ENCODE measurements around the gene CHMP1B.

The CHMP1B gene

GRCh38 chr18:11839556-11839955 lies 11.7 kb upstream of the CHMP1B start:
- Histone ChIP-seq H3K9me3 (replicated peaks; ENCODE audit: insufficient read depth, low read length) (no peaks in the 10 kb centered on the region), H4K20me1 (ENCODE audit: insufficient read depth, low read length) (no peaks in the 10 kb centered on the region), H3F3A (ENCODE audit: insufficient read depth, low read length) (no peaks in the 10 kb centered on the region), H3K4me1 (ENCODE audit: low read length) (no peaks in the 10 kb centered on the region), H3K27ac (ENCODE audit: low read length) (no peak overlapping the region), H2AFZ (ENCODE audit: low read length) (no peak overlapping the region), H3K79me2 (ENCODE audit: low read length) (no peaks in the 10 kb centered on the region), H3K9ac (ENCODE audit: low read length) (no peak overlapping the region), H3K36me3 (replicated peaks; ENCODE audit: insufficient read depth, low read length) (no peaks in the 10 kb centered on the region), H3K27me3 (replicated peaks; ENCODE audit: insufficient read depth, low read length) (no peaks in the 10 kb centered on the region), H3K4me3 (ENCODE audit: low read length) (no peak overlapping the region), H3K4me2 (ENCODE audit: low read depth, low read length) (no peak overlapping the region), H3K9me2 (replicated peaks; ENCODE audit: insufficient read depth, low read length) (no peaks in the 10 kb centered on the region)
- no peak for TF ChIP-seq CTCF (IDR thresholded peaks at IDR 0.05; ENCODE audit: low read length)
- no peak for TF ChIP-seq EZH2 (optimal IDR thresholded peaks at IDR 0.05; ENCODE audit: low read depth, low read length)
- TF ChIP-seq EZH2phosphoT487 (IDR thresholded peaks at IDR 0.05; ENCODE audit: low read length), result no peak
- DNase-seq, result no peak

- no peaks in the 10 kb centered on the region for H3K4me1 ChIP-seq (ENCODE audit: low read length)
- no peak overlapping the region for H3K27ac ChIP-seq (ENCODE audit: low read length)
- H3K4me2 ChIP-seq (ENCODE audit: low read depth, low read length), result no peak overlapping the region
- no peaks in the 10 kb centered on the region for H3K9me2 ChIP-seq (replicated peaks; ENCODE audit: insufficient read depth, low read length)
- H3K9me3 ChIP-seq (replicated peaks; ENCODE audit: insufficient read depth, low read length), result no peaks in the 10 kb centered on the region
- H3F3A ChIP-seq (ENCODE audit: insufficient read depth, low read length), result no peaks in the 10 kb centered on the region
- no peak for DNase-seq
- H3K9ac ChIP-seq (ENCODE audit: low read length), result no peak overlapping the region
- no peaks in the 10 kb centered on the region for H3K79me2 ChIP-seq (ENCODE audit: low read length)
- no peaks in the 10 kb centered on the region for H3K36me3 ChIP-seq (replicated peaks; ENCODE audit: insufficient read depth, low read length)
- H3K4me3 ChIP-seq (ENCODE audit: low read length), result no peak overlapping the region
- TF ChIP-seq EZH2phosphoT487 (IDR thresholded peaks at IDR 0.05; ENCODE audit: low read length) (no peak), EZH2 (optimal IDR thresholded peaks at IDR 0.05; ENCODE audit: low read depth, low read length) (no peak), CTCF (IDR thresholded peaks at IDR 0.05; ENCODE audit: low read length) (no peak)
- H4K20me1 ChIP-seq (ENCODE audit: insufficient read depth, low read length), result no peaks in the 10 kb centered on the region
- no peak overlapping the region for H2AFZ ChIP-seq (ENCODE audit: low read length)
- H3K27me3 ChIP-seq (replicated peaks; ENCODE audit: insufficient read depth, low read length), result no peaks in the 10 kb centered on the region
Measured at GRCh38 chr18:11840493-11840892, 10.7 kb upstream of the CHMP1B start.

GRCh38 chr18:11842562-11842961 lies 8.7 kb upstream of the CHMP1B start:
- DNase-seq, result no peak
- TF ChIP-seq EZH2 (optimal IDR thresholded peaks at IDR 0.05; ENCODE audit: low read depth, low read length), result no peak

GRCh38 chr18:11844436-11844835 lies 6.8 kb upstream of the CHMP1B start:
- no peak overlapping the region for H3K27ac ChIP-seq (ENCODE audit: low read length)
- H3K36me3 ChIP-seq (replicated peaks; ENCODE audit: insufficient read depth, low read length), result no peaks in the 10 kb centered on the region
- no peak overlapping the region for H3K9ac ChIP-seq (ENCODE audit: low read length)
- no peaks in the 10 kb centered on the region for H4K20me1 ChIP-seq (ENCODE audit: insufficient read depth, low read length)
- DNase-seq, result no peak
- no peaks in the 10 kb centered on the region for H3K27me3 ChIP-seq (replicated peaks; ENCODE audit: insufficient read depth, low read length)
- no peaks in the 10 kb centered on the region for H3K79me2 ChIP-seq (ENCODE audit: low read length)
- no peaks in the 10 kb centered on the region for H3F3A ChIP-seq (ENCODE audit: insufficient read depth, low read length)
- no peak overlapping the region for H3K4me3 ChIP-seq (ENCODE audit: low read length)
- H3K9me2 ChIP-seq (replicated peaks; ENCODE audit: insufficient read depth, low read length), result no peaks in the 10 kb centered on the region
- H3K4me2 ChIP-seq (ENCODE audit: low read depth, low read length), result no peak overlapping the region
- H2AFZ ChIP-seq (ENCODE audit: low read length), result no peak overlapping the region
- no peaks in the 10 kb centered on the region for H3K9me3 ChIP-seq (replicated peaks; ENCODE audit: insufficient read depth, low read length)
- TF ChIP-seq CTCF (IDR thresholded peaks at IDR 0.05; ENCODE audit: low read length) (no peak), EZH2phosphoT487 (IDR thresholded peaks at IDR 0.05; ENCODE audit: low read length) (no peak), EZH2 (optimal IDR thresholded peaks at IDR 0.05; ENCODE audit: low read depth, low read length) (no peak)
- H3K4me1 ChIP-seq (ENCODE audit: low read length), result no peaks in the 10 kb centered on the region

More at GRCh38 chr18:11842562-11842961, 8.7 kb upstream of the CHMP1B start:
- H2AFZ ChIP-seq (ENCODE audit: low read length), result no peak overlapping the region
- H3K4me2 ChIP-seq (ENCODE audit: low read depth, low read length), result no peak overlapping the region
- H3K4me1 ChIP-seq (ENCODE audit: low read length), result no peaks in the 10 kb centered on the region
- H3K79me2 ChIP-seq (ENCODE audit: low read length), result no peaks in the 10 kb centered on the region
- H3K9ac ChIP-seq (ENCODE audit: low read length), result no peak overlapping the region
- no peaks in the 10 kb centered on the region for H3K27me3 ChIP-seq (replicated peaks; ENCODE audit: insufficient read depth, low read length)
- no peaks in the 10 kb centered on the region for H3K9me3 ChIP-seq (replicated peaks; ENCODE audit: insufficient read depth, low read length)
- H3K9me2 ChIP-seq (replicated peaks; ENCODE audit: insufficient read depth, low read length), result no peaks in the 10 kb centered on the region
- H3K4me3 ChIP-seq (ENCODE audit: low read length), result no peak overlapping the region
- H3K36me3 ChIP-seq (replicated peaks; ENCODE audit: insufficient read depth, low read length), result no peaks in the 10 kb centered on the region
- no peaks in the 10 kb centered on the region for H4K20me1 ChIP-seq (ENCODE audit: insufficient read depth, low read length)
- H3K27ac ChIP-seq (ENCODE audit: low read length), result no peak overlapping the region
- no peaks in the 10 kb centered on the region for H3F3A ChIP-seq (ENCODE audit: insufficient read depth, low read length)

Data from MM.1S (cell line).